Breast epithelium (tissue), 3 donors: ENCODE measurements around the gene SRRM2.

Experiments used
- CTCF ChIP-seq, 3 donors: fragments of 450-650 bp; IDR thresholded peaks; one replicate each; pipeline ENCODE4 v1.5.1; 2016 to 2017; ENCODE audit warnings: antibody characterized with exemption in 3 of 3, mild to moderate bottlenecking in 3 of 3, moderate library complexity in 3 of 3
- POLR2A ChIP-seq: fragments of 450-650 bp; IDR thresholded peaks from one replicate; pipeline ENCODE4 v1.6.1; 2016; ENCODE audit warnings: antibody characterized with exemption, mild to moderate bottlenecking, moderate library complexity
- POLR2AphosphoS5 ChIP-seq, 3 donors: sonication (generic); formaldehyde crosslinking; IDR thresholded peaks; one replicate each; pipeline ENCODE4 v1.6.1; 2017; ENCODE audit warnings: antibody characterized with exemption in 3 of 3

- no peak for TF ChIP-seq CTCF (IDR thresholded peaks at IDR 0.05)
- TF ChIP-seq POLR2A: no peak
- no peak for TF ChIP-seq POLR2AphosphoS5 (IDR thresholded peaks at IDR 0.05)
Observed at GRCh38 chr16:2813771-2814221, 61.4 kb downstream of the SRRM2 start.
